HCT116 (cell line): ENCODE measurements around the gene ENTR1. TPM values are rescaled to one million over a fixed set of nuclear protein-coding genes. Genes with fewer than 3 reads are reported as not detected.

ENCODE experiments used
- ATAC-seq: fragments of 200-7000 bp; cut with Tn5 transposase; 2 replicates; pipeline ENCODE4 v1.9.1; 2020; ENCODE audit warnings: mild to moderate bottlenecking, moderate library complexity
- BruUV-seq: library from RNA; stranded (reverse); fragments of 400-500 nt; replicated peaks from 2 replicates; lab custom pipeline; 2021; lab: Mats Ljungman, UMichigan
- CTCF ChIA-PET: fragments of 300-600 bp; sonication (Branson Sonifier 250); formaldehyde crosslinking; loops from one replicate; lab custom pipeline; 2021; ENCODE audit warnings: antibody characterized with exemption; lab: Charles Lee
- POLR2A ChIA-PET: fragments of 300-600, 350-600 bp; sonication (Branson Sonifier 250); formaldehyde crosslinking; loops from one replicate; lab custom pipeline; 2021; ENCODE audit warnings: antibody characterized with exemption; lab: Charles Lee
- RAD21 ChIA-PET, 2 experiments: fragments of 300-600 bp; sonication (Branson Sonifier 250); formaldehyde crosslinking; loops; one replicate each; lab custom pipeline; 2023; ENCODE audit warnings: low total read pairs in 2 of 2; ENCODE audit not compliant: uncharacterized antibody in 2 of 2, unreplicated experiment in 2 of 2, low non-redundant PET in 1 of 2; lab: Charles Lee
- DNase-seq: peaks from one replicate; pipeline ENCODE4 v3.0.0-alpha.2; 2010; ENCODE audit warnings: low read depth, low spot score
- H2AFZ ChIP-seq: fragments of 200-600 bp; shearing (Covaris generic), sonication (generic); 2 replicates; pipeline ENCODE4 v1.6.1; 2017; ENCODE audit warnings: low read depth, mixed run types, mixed read lengths, antibody characterized with exemption, low read length; ENCODE audit not compliant: poor library complexity, severe bottlenecking
- H3K27ac ChIP-seq: 2 replicates; pipeline ENCODE4 v1.5.1; 2012; ENCODE audit warnings: low read depth, low read length
- H3K27me3 ChIP-seq: fragments of 200-600 bp; sonication (generic); 2 replicates; pipeline ENCODE4 v1.6.1; 2016; ENCODE audit warnings: mixed run types, low read length, mixed read lengths; ENCODE audit not compliant: insufficient read depth
- H3K36me3 ChIP-seq, 2 experiments: fragments of 200-500 bp in 1 of 2; fragments of 200-600 bp in 1 of 2; sonication (Bioruptor generic) in 1 of 2; sonication (generic) in 1 of 2; 2 replicates each; pipeline versions ENCODE4 v1.5.1 to v1.6.1; 2014 to 2016; ENCODE audit warnings: low read length in 2 of 2, inconsistent platforms in 1 of 2, mixed read lengths in 1 of 2, mixed run types in 1 of 2; ENCODE audit not compliant: insufficient read depth in 2 of 2, control insufficient read depth in 1 of 2
- H3K4me1 ChIP-seq, 2 experiments: fragments of 200-600 bp in 1 of 2; sonication (generic) in 1 of 2; 2 replicates each; pipeline versions ENCODE4 v1.5.1 to v1.6.1; 2012 to 2017; ENCODE audit warnings: low read length in 2 of 2, inconsistent platforms in 1 of 2, mild to moderate bottlenecking in 1 of 2, mixed read lengths in 1 of 2, mixed run types in 1 of 2, moderate library complexity in 1 of 2; ENCODE audit not compliant: insufficient read depth in 2 of 2, control insufficient read depth in 1 of 2
- H3K4me2 ChIP-seq: fragments of 200-600 bp; sonication (generic); 2 replicates; pipeline ENCODE4 v1.6.1; 2017; ENCODE audit warnings: mixed run types, low read length, mixed read lengths
- H3K4me3 ChIP-seq, 2 experiments: fragments of 200-600 bp in 1 of 2; sonication (generic) in 1 of 2; replicated peaks in 1 of 2; 2 replicates each; pipeline ENCODE4 v1.5.1; 2011 to 2016; ENCODE audit warnings: low read length in 2 of 2, control low read depth in 1 of 2, low read depth in 1 of 2, mild to moderate bottlenecking in 1 of 2, mixed read lengths in 1 of 2, mixed run types in 1 of 2
- H3K79me2 ChIP-seq: fragments of 200-600 bp; sonication (generic); 2 replicates; pipeline ENCODE4 v1.6.1; 2017; ENCODE audit warnings: mild to moderate bottlenecking, mixed run types, low read length, moderate library complexity, mixed read lengths; ENCODE audit not compliant: insufficient read depth
- H3K9ac ChIP-seq: fragments of 200-600 bp; sonication (generic); 2 replicates; pipeline ENCODE4 v1.6.1; 2016; ENCODE audit warnings: low read length, mixed read lengths
- H3K9me2 ChIP-seq: fragments of 200-600 bp; sonication (generic), shearing (Covaris generic); 2 replicates; pipeline ENCODE4 v1.6.1; 2017; ENCODE audit warnings: mixed run types, mild to moderate bottlenecking, moderate library complexity; ENCODE audit not compliant: insufficient read depth
- H3K9me3 ChIP-seq, 2 experiments: fragments of 200-500 bp in 1 of 2; fragments of 200-600 bp in 1 of 2; sonication (Bioruptor generic) in 1 of 2; sonication (generic) in 1 of 2; 2 replicates each; pipeline ENCODE4 v1.6.1; 2014 to 2017; ENCODE audit warnings: low read length in 2 of 2, mixed read lengths in 2 of 2, inconsistent platforms in 1 of 2, low read depth in 1 of 2, mild to moderate bottlenecking in 1 of 2, mixed run types in 1 of 2, moderate library complexity in 1 of 2; ENCODE audit not compliant: control insufficient read depth in 1 of 2, insufficient read depth in 1 of 2
- H4K20me1 ChIP-seq: fragments of 200-600 bp; sonication (generic), shearing (Covaris generic); 2 replicates; pipeline ENCODE4 v1.6.1; 2017; ENCODE audit warnings: mixed run types, mild to moderate bottlenecking, moderate library complexity; ENCODE audit not compliant: insufficient read depth
- ATF3 ChIP-seq: IDR thresholded peaks from 2 replicates; pipeline ENCODE4 v1.6.1; 2012
- ELF1 ChIP-seq: IDR thresholded peaks from 2 replicates; pipeline ENCODE4 v1.6.1; 2012; ENCODE audit warnings: low read depth, borderline replicate concordance
- EZH2 ChIP-seq: fragments of 200-600 bp; sonication (generic); IDR thresholded peaks from 2 replicates; pipeline ENCODE4 v1.6.1; 2017; ENCODE audit warnings: antibody characterized with exemption, mixed run types
- EZH2phosphoT487 ChIP-seq: fragments of 200-600 bp; IDR thresholded peaks from 2 replicates; pipeline ENCODE4 v1.6.1; 2018; ENCODE audit warnings: antibody characterized with exemption, borderline replicate concordance
- POLR2A ChIP-seq: IDR thresholded peaks from 2 replicates; pipeline ENCODE4 v1.7.0; 2011; ENCODE audit warnings: borderline replicate concordance; ENCODE audit not compliant: insufficient read depth, insufficient read length; ENCODE audit errors: extremely low read depth
- RAD21 ChIP-seq: IDR thresholded peaks from 2 replicates; pipeline ENCODE4 v1.6.1; 2012; ENCODE audit warnings: low read depth, mild to moderate bottlenecking
- REST ChIP-seq: IDR thresholded peaks from 2 replicates; pipeline ENCODE4 v1.6.1; 2012; ENCODE audit warnings: low read depth
- SIN3A ChIP-seq: IDR thresholded peaks from 2 replicates; pipeline ENCODE4 v1.6.1; 2012; ENCODE audit warnings: low read depth
- SP1 ChIP-seq: IDR thresholded peaks from 2 replicates; pipeline ENCODE4 v1.6.1; 2012; ENCODE audit warnings: low read depth
- TCF7L2 ChIP-seq: IDR thresholded peaks from 2 replicates; pipeline ENCODE4 v1.7.0; 2011; ENCODE audit warnings: borderline replicate concordance, inconsistent platforms; ENCODE audit not compliant: insufficient read depth, insufficient read length; ENCODE audit errors: extremely low read depth
- ZBTB33 ChIP-seq: IDR thresholded peaks from 2 replicates; pipeline ENCODE4 v1.6.1; 2011; ENCODE audit warnings: mild to moderate bottlenecking, low read length, moderate library complexity; ENCODE audit not compliant: insufficient replicate concordance; ENCODE audit errors: extremely low read depth
- intact Hi-C: fragments of 100-400 bp; cut with micrococcal nuclease; formaldehyde crosslinking; loops from 2 replicates; pipeline ENCODE4 v1.10.0; 2022
- total RNA-seq: library from RNA; stranded (reverse); gene quantifications from one replicate; pipeline ENCODE4 v1.2.1, GENCODE V29; 2021; ENCODE audit not compliant: unreplicated experiment

The ENTR1 gene
- total RNA-seq, 1 experiment from 2014 or later = 119 TPM

GRCh38 chr9:136419092-136419420, 8.6 kb upstream of the ENTR1 start:
- CTCF ChIA-PET = no interaction called here
- no peak overlapping the region for H3K4me2 ChIP-seq
- ATAC-seq (no peak), DNase-seq (no peak)
- POLR2A ChIA-PET = no interaction called here
- H3K27me3 ChIP-seq = no peaks in the 10 kb centered on the region
- H4K20me1 ChIP-seq = no peaks in the 10 kb centered on the region
- H2AFZ ChIP-seq = no peak overlapping the region
- no peaks in the 10 kb centered on the region for H3K4me1 ChIP-seq
- peaks cover 29% of the 10 kb centered on the region for H3K79me2 ChIP-seq
- no peak overlapping the region for H3K27ac ChIP-seq
- peaks cover 53 to 77% of the 10 kb centered on the region in 2 experiments for H3K36me3 ChIP-seq
- H3K9me2 ChIP-seq = no peaks in the 10 kb centered on the region
- no peak overlapping the region for H3K9ac ChIP-seq
- intact Hi-C loops = no loop called here
- no TSS peak for BruUV-seq
- no peak for TF ChIP-seq EZH2
- TF ChIP-seq SP1 = no peak
- no peak for TF ChIP-seq POLR2A
- no peak for TF ChIP-seq RAD21
- no peak for TF ChIP-seq ELF1
- no peak for TF ChIP-seq ZBTB33
- no peak for TF ChIP-seq ATF3
- no peak for TF ChIP-seq SIN3A
- no peak for TF ChIP-seq EZH2phosphoT487
- no peak for TF ChIP-seq REST
- TF ChIP-seq TCF7L2 = no peak
- TF ChIP-seq, all 23 proteins: peak for 0
- Histone ChIP-seq H3K4me3 (no peak overlapping the region), H3K9me3 (no peaks in the 10 kb centered on the region)
- RAD21 ChIA-PET = no interaction called here
